ENCODE data around the gene HEATR5A. TPM values are rescaled to one million over a fixed set of nuclear protein-coding genes. Genes with fewer than 3 reads are reported as not detected.

HEATR5A gene
- total RNA-seq, 3 donors from 2014 or later (not counting 1 experiment from before 2014, with no cell fraction given) = 12.1 to 23.9 (median 15.1) TPM

DNA sequence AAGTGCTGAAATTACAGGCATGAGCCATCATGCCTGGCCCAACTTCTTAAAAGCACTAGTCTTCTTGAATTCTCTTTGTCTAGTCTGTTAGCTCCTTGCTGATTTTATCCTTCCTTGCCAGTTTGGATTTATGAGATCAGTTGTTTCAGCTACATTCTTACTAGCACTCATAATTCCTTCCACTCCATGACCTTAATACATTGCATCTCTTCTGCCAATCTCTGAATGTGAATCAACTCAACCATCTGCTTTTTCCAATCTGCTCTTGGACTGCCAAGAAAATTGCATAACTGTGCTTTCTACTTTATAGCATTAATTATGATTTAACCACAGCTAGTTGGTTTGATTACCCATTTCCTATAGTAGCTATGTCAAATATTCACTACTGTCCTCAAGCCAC lies 14.9 kb upstream of the HEATR5A start:
- H3K4me3 Mint-ChIP-seq = no peak overlapping the region
- no peaks in the 10 kb centered on the region for H3K9me3 Mint-ChIP-seq
- Histone ChIP-seq H3K36me3 (ENCODE audit: control insufficient read depth, insufficient read depth, low read length) (no peaks in the 10 kb centered on the region), H3K4me3 (ENCODE audit: low read length) (no peak overlapping the region), H3K9me3 (ENCODE audit: control insufficient read depth, insufficient read depth, low read length) (no peaks in the 10 kb centered on the region), H3K27ac (ENCODE audit: low read length) (no peak overlapping the region), H3K27me3 (ENCODE audit: control insufficient read depth, insufficient read depth, low read length) (no peaks in the 10 kb centered on the region), H3K4me1 (ENCODE audit: control insufficient read depth, insufficient read depth, low read length) (no peaks in the 10 kb centered on the region)
- intact Hi-C loops (cut with micrococcal nuclease) = no loop called here
- no peaks in the 10 kb centered on the region for H3K36me3 Mint-ChIP-seq
- no peaks in the 10 kb centered on the region for H3K4me1 Mint-ChIP-seq
- ATAC-seq (no peak), DNase-seq (no peak)
- no peak overlapping the region for H3K27ac Mint-ChIP-seq
- no peaks in the 10 kb centered on the region for H3K27me3 Mint-ChIP-seq (ENCODE audit: low read depth in 2 of 2)
- no peak for TF ChIP-seq CTCF (IDR thresholded peaks at IDR 0.05)

DNA sequence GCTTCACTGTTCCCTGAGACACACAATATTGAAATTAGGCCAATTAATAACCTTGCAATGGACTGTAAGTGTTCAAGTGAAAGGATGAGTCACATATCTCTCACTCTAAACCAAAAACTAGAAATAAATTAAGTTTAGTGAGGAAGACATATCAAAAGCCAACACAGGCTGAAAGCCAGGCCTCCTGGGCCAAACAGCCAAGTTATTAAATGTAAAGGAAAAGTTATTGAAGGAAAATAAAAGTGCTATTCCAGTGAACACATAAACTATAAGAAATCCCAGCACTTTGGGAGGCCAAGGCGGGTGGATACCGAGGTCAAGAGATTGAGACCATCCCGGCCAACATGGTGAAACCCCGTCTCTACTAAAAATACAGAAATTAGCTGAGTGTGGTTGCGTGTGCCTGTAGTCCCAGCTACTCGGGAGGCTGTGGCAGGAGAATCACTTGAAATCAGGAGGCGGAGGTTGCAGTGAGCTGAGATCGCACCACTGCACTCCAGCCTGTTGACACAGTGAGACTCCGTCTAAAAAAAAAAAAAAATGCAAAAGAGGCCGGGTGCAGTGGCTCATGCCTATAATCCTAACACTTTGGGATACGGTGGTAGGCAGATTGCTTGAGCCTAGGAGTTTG lies 10.4 kb upstream of the HEATR5A start:
- Histone ChIP-seq H3K27ac (ENCODE audit: low read length) (no peak overlapping the region), H3K27me3 (ENCODE audit: control insufficient read depth, insufficient read depth, low read length) (no peaks in the 10 kb centered on the region), H3K9me3 (ENCODE audit: control insufficient read depth, insufficient read depth, low read length) (no peaks in the 10 kb centered on the region), H3K36me3 (ENCODE audit: control insufficient read depth, insufficient read depth, low read length) (no peaks in the 10 kb centered on the region), H3K4me1 (ENCODE audit: control insufficient read depth, insufficient read depth, low read length) (no peaks in the 10 kb centered on the region), H3K4me3 (ENCODE audit: low read length) (no peak overlapping the region)
- no peaks in the 10 kb centered on the region for H3K9me3 Mint-ChIP-seq
- no peak for TF ChIP-seq CTCF (IDR thresholded peaks at IDR 0.05)
- ATAC-seq = no peak
- intact Hi-C loops (cut with micrococcal nuclease) = no loop called here
- no peaks in the 10 kb centered on the region for H3K27me3 Mint-ChIP-seq (ENCODE audit: low read depth in 2 of 2)
- no peaks in the 10 kb centered on the region for H3K4me1 Mint-ChIP-seq
- no peak overlapping the region for H3K4me3 Mint-ChIP-seq
- H3K27ac Mint-ChIP-seq = no peak overlapping the region
- no peaks in the 10 kb centered on the region for H3K36me3 Mint-ChIP-seq
- no peak for DNase-seq
- 96% methylated on average over 9 of the region's 11 CpGs for WGBS (ENCODE audit: insufficient coverage)

- H3K4me1 ChIP-seq (ENCODE audit: control insufficient read depth, insufficient read depth, low read length) = no peaks in the 10 kb centered on the region
- H3K9me3 Mint-ChIP-seq = no peaks in the 10 kb centered on the region
- no peaks in the 10 kb centered on the region for H3K27me3 Mint-ChIP-seq (ENCODE audit: low read depth in 2 of 2)
- no peaks in the 10 kb centered on the region for H3K36me3 ChIP-seq (ENCODE audit: control insufficient read depth, insufficient read depth, low read length)
- no peak overlapping the region for H3K4me3 ChIP-seq (ENCODE audit: low read length)
- H3K27ac Mint-ChIP-seq = no peak overlapping the region
- 100% methylated on average over 1 of the region's 1 CpG for WGBS (ENCODE audit: insufficient coverage)
- intact Hi-C loops (cut with micrococcal nuclease) = no loop called here
- DNase-seq (no peak), ATAC-seq (no peak)
- H3K27ac ChIP-seq (ENCODE audit: low read length) = no peak overlapping the region
- no peak for TF ChIP-seq CTCF (IDR thresholded peaks at IDR 0.05)
- H3K36me3 Mint-ChIP-seq = no peaks in the 10 kb centered on the region
- H3K9me3 ChIP-seq (ENCODE audit: control insufficient read depth, insufficient read depth, low read length) = no peaks in the 10 kb centered on the region
- no peaks in the 10 kb centered on the region for H3K4me1 Mint-ChIP-seq
- no peaks in the 10 kb centered on the region for H3K27me3 ChIP-seq (ENCODE audit: control insufficient read depth, insufficient read depth, low read length)
- H3K4me3 Mint-ChIP-seq = no peak overlapping the region
These were observed 9.4 kb upstream of the HEATR5A start for GRCh38 chr14:31429791-31430190.

DNA sequence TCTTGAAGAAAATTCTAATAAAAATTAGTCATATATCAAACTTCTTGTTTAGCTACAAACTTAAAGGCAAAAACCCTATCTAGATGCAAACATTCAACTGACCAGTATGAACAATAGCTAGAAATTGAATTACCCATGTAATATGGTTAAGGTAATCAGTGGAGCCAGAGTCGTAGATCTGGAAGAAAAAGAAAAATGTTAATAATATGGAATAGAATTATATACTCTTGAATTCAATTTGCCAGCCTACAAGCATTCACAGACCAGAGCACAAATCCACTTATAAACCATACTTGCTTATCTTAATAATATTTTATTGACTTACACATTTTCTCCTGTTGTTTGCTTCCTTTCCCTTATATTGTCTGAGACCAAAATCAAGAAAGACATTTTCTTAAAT lies 7.7 kb upstream of the HEATR5A start:
- H3K9me3 ChIP-seq (ENCODE audit: control insufficient read depth, insufficient read depth, low read length) = no peaks in the 10 kb centered on the region
- H3K36me3 ChIP-seq (ENCODE audit: control insufficient read depth, insufficient read depth, low read length) = no peaks in the 10 kb centered on the region
- no peaks in the 10 kb centered on the region for H3K4me1 Mint-ChIP-seq
- no peaks in the 10 kb centered on the region for H3K27me3 Mint-ChIP-seq (ENCODE audit: low read depth in 2 of 2)
- no peaks in the 10 kb centered on the region for H3K36me3 Mint-ChIP-seq
- no peak overlapping the region for H3K27ac ChIP-seq (ENCODE audit: low read length)
- DNase-seq = no peak
- no peak overlapping the region for H3K4me3 ChIP-seq (ENCODE audit: low read length)
- no CpG with 5 or more reads among the region's 1 CpG for WGBS (ENCODE audit: insufficient coverage)
- H3K27me3 ChIP-seq (ENCODE audit: control insufficient read depth, insufficient read depth, low read length) = no peaks in the 10 kb centered on the region
- ATAC-seq = no peak
- TF ChIP-seq CTCF (IDR thresholded peaks at IDR 0.05) = no peak
- no peaks in the 10 kb centered on the region for H3K9me3 Mint-ChIP-seq
- H3K27ac Mint-ChIP-seq = no peak overlapping the region
- no peak overlapping the region for H3K4me3 Mint-ChIP-seq
- intact Hi-C loops (cut with micrococcal nuclease) = no loop called here
- H3K4me1 ChIP-seq (ENCODE audit: control insufficient read depth, insufficient read depth, low read length) = no peaks in the 10 kb centered on the region
